ENCODE data around the gene TOMM34. TPM values are rescaled to one million over a fixed set of nuclear protein-coding genes. Genes with fewer than 3 reads are reported as not detected.
A peak's percentile ranks its signal among the peaks of the same experiment; 100 is the strongest.

TOMM34 gene
- total RNA-seq, 2 experiments from 2014 or later: 60.5 to 62.4 TPM

GRCh38 chr20:44914924-44915323, 45.3 kb downstream of the TOMM34 start:
- ChIA-PET CTCF (interaction anchor here (0.7 to 1.0 kb wide), 3 partner anchors 8 to 181 kb away, joined by 3 read pairs; partner anchors contain the start of gene TOMM34), POLR2A (interaction anchor here (0.9 kb wide), 1 partner anchor 15 kb away, joined by 3 read pairs; no protein-coding TSS in a partner anchor)
- no peaks in the 10 kb centered on the region for H3K27me3 Mint-ChIP-seq
- TF ChIP-seq, protein P1, sequence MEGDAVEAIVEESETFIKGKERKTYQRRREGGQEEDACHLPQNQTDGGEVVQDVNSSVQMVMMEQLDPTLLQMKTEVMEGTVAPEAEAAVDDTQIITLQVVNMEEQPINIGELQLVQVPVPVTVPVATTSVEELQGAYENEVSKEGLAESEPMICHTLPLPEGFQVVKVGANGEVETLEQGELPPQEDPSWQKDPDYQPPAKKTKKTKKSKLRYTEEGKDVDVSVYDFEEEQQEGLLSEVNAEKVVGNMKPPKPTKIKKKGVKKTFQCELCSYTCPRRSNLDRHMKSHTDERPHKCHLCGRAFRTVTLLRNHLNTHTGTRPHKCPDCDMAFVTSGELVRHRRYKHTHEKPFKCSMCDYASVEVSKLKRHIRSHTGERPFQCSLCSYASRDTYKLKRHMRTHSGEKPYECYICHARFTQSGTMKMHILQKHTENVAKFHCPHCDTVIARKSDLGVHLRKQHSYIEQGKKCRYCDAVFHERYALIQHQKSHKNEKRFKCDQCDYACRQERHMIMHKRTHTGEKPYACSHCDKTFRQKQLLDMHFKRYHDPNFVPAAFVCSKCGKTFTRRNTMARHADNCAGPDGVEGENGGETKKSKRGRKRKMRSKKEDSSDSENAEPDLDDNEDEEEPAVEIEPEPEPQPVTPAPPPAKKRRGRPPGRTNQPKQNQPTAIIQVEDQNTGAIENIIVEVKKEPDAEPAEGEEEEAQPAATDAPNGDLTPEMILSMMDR (IDR thresholded peaks at IDR 0.05): no peak
- DNase-seq (peak; percentile 29), ATAC-seq (peak; percentile 65)
- peaks cover 46% of the 10 kb centered on the region for H3K36me3 Mint-ChIP-seq (ENCODE audit: low read depth)
- peak overlapping the region; percentile 34 for H3K27ac Mint-ChIP-seq
- peaks cover 28% of the 10 kb centered on the region for H3K4me1 Mint-ChIP-seq (ENCODE audit: low read depth)
- intact Hi-C loops (cut with micrococcal nuclease): no loop called here
- H3K9me3 Mint-ChIP-seq: no peaks in the 10 kb centered on the region
- no peak overlapping the region for H3K4me3 Mint-ChIP-seq

DNA sequence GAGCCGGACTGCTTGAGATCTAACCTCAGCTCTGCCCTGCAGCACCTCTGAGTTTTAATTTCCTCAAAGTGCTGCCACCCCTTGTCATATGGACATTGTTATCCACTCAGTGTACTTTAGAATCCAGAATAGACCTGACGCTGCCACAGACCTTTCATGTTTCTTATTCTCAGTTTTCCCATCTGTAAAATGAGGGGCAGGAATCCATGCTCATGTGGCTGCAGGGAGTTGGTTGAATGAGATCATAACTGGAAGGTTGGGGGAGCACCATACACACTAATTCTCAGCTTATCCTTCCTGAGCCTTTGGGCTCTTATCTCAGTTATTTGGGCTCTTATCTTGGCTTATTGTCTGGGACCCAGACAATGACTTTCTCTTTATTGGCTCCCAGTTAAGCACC, 48.0 kb downstream of the TOMM34 start:
- Mint-ChIP-seq H3K36me3 (ENCODE audit: low read depth) (peaks cover 43% of the 10 kb centered on the region), H3K4me3 (peak overlapping the region; percentile 10), H3K27me3 (no peaks in the 10 kb centered on the region), H3K4me1 (ENCODE audit: low read depth) (peaks cover 38% of the 10 kb centered on the region), H3K27ac (no peak overlapping the region), H3K9me3 (no peaks in the 10 kb centered on the region)
- POLR2A ChIA-PET: interaction anchor here (0.9 to 1.2 kb wide), 2 partner anchors 9 to 39 kb away, joined by 3 read pairs; no protein-coding TSS in a partner anchor
- no peak for ATAC-seq
- TF ChIP-seq, protein P1 (IDR thresholded peaks at IDR 0.05): no peak
- CTCF ChIA-PET: interaction anchor here (1.0 to 1.7 kb wide), 2 partner anchors 10 to 40 kb away, joined by 3 to 5 read pairs; no protein-coding TSS in a partner anchor
- intact Hi-C loops (cut with micrococcal nuclease): no loop called here
- no peak for DNase-seq

DNA sequence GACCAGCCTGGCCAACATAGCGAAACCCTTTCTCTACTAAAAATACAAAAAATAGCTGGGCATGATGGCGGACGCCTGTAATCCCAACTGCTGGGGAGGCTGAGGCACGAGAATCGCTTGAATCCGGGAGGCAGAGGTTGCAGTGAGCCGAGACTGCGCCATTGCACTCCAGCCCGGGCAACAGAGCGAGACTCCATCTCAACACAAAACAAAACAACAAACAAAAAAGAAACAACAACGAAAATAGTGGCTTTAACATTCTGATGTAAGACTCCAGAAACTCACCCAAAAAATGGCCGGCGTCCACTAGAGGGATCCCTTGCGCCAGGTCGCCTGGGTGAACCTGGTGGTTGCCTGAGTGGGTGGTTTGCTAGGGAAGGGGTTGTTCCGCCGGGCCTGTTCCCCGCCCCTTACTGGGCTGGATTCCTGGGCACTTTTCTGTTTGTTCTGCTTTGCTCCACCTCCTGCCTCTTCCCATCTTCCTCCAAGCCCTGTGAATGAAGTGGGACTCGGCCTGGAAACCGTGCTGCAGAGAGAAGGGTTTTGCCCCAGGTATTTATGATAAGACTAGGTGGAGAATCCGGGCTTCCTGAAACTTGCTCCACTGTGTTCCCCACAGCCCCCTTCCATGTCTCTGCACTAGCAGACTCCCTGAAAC, 48.8 kb downstream of the TOMM34 start:
- Mint-ChIP-seq H3K9me3 (no peaks in the 10 kb centered on the region), H3K27ac (peak overlapping the region; percentile 49), H3K4me1 (ENCODE audit: low read depth) (peaks cover 38% of the 10 kb centered on the region), H3K4me3 (peak overlapping the region; percentile 56), H3K27me3 (no peaks in the 10 kb centered on the region), H3K36me3 (ENCODE audit: low read depth) (peaks cover 44% of the 10 kb centered on the region)
- intact Hi-C loops (cut with micrococcal nuclease): no loop called here
- ATAC-seq: no peak
- DNase-seq: peak; percentile 74
- ChIA-PET CTCF (interaction anchor here (0.6 to 1.7 kb wide), 6 partner anchors 20 to 184 kb away, joined by 4 to 5 read pairs (median 4); no protein-coding TSS in a partner anchor), POLR2A (interaction anchor here (0.9 to 1.2 kb wide), 4 partner anchors 8 to 49 kb away, joined by 3 read pairs; partner anchors contain the start of genes TOMM34 and YWHAB)
- TF ChIP-seq, protein P1 (IDR thresholded peaks at IDR 0.05): peak; percentile 49

DNA sequence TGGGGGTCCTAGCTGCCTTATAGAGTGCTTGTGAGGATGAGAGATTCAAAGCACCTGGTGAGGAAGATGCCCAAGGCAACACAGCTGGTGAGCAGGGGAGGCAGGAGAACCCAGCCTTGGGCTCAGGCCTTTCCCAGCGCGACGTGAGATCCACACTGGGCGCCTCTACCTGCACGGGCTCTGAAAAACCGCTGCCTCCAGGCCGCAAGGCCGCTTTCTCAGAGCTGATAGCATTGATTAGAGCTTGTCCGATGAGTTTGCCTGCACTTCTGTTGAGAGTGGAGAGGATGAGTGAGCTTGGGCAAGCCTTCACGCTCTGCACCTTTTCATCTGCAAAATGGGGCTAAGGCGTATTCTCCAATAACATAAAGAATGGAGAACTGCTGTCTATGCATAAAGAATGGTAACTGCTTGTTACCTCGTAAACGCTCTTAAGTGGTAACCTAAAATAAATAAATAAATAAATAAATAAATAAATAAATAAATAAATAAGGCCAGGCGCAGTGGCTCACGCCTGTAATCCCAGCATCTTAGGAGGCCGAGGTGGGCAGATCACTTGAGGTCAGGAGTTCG, 49.4 kb downstream of the TOMM34 start:
- intact Hi-C loops (cut with micrococcal nuclease): no loop called here
- H3K27ac Mint-ChIP-seq: peak overlapping the region; percentile 63
- TF ChIP-seq, protein P1 (IDR thresholded peaks at IDR 0.05): no peak
- H3K27me3 Mint-ChIP-seq: no peaks in the 10 kb centered on the region
- POLR2A ChIA-PET: interaction anchor here (1.0 to 2.2 kb wide), 4 partner anchors 25 to 50 kb away, joined by 3 to 9 read pairs (median 3); partner anchors contain the start of genes TOMM34 and YWHAB
- ATAC-seq (no peak), DNase-seq (no peak)
- peaks cover 38% of the 10 kb centered on the region for H3K4me1 Mint-ChIP-seq (ENCODE audit: low read depth)
- CTCF ChIA-PET: interaction anchor here (0.8 to 1.7 kb wide), 5 partner anchors 20 to 185 kb away, joined by 4 to 5 read pairs (median 5); no protein-coding TSS in a partner anchor
- H3K36me3 Mint-ChIP-seq (ENCODE audit: low read depth): peaks cover 50% of the 10 kb centered on the region
- H3K9me3 Mint-ChIP-seq: no peaks in the 10 kb centered on the region
- peak overlapping the region; percentile 85 for H3K4me3 Mint-ChIP-seq
